Panc1 (cell line): ENCODE results near the gene ZFR2. TPM values are rescaled to one million over a fixed set of nuclear protein-coding genes. Genes with fewer than 3 reads are reported as not detected.

ENCODE experiments used
- ATAC-seq: fragments of 200-7000 bp; cut with Tn5 transposase; 2 replicates; pipeline ENCODE4 v1.9.1; 2020; ENCODE audit warnings: mild to moderate bottlenecking, moderate library complexity
- BruUV-seq: library from RNA; stranded (reverse); fragments of 400-500 nt; replicated peaks from 2 replicates; lab custom pipeline; 2021; lab: Mats Ljungman, UMichigan
- CTCF ChIA-PET: fragments of 300-600 bp; sonication (Branson Sonifier 250); formaldehyde crosslinking; loops from one replicate; lab custom pipeline; 2022; ENCODE audit warnings: antibody characterized with exemption; lab: Charles Lee
- POLR2A ChIA-PET: fragments of 300-600 bp; sonication (Branson Sonifier 250); formaldehyde crosslinking; loops from one replicate; lab custom pipeline; 2022; ENCODE audit warnings: antibody characterized with exemption; lab: Charles Lee
- DNase-seq: peaks from one replicate; pipeline ENCODE4 v3.0.0-alpha.2; 2010; ENCODE audit warnings: low read depth, low spot score
- H3K27ac ChIP-seq: 2 replicates; pipeline ENCODE4 v1.5.1; 2011; ENCODE audit warnings: mild to moderate bottlenecking, low read length, inconsistent platforms
- H3K27me3 ChIP-seq: fragments of 200-500 bp; sonication (Bioruptor generic); 2 replicates; pipeline ENCODE4 v1.6.0; 2014; ENCODE audit warnings: low read length, inconsistent platforms; ENCODE audit not compliant: control insufficient read depth, insufficient read depth
- H3K36me3 ChIP-seq: fragments of 200-500 bp; sonication (Bioruptor generic); 2 replicates; pipeline ENCODE4 v1.5.1; 2014; ENCODE audit warnings: inconsistent platforms, mild to moderate bottlenecking, low read length, moderate library complexity; ENCODE audit not compliant: control insufficient read depth, insufficient read depth
- H3K4me1 ChIP-seq: 2 replicates; pipeline ENCODE4 v1.5.1; 2011; ENCODE audit warnings: inconsistent platforms, mild to moderate bottlenecking, low read length, moderate library complexity; ENCODE audit not compliant: control insufficient read depth, insufficient read depth
- H3K4me3 ChIP-seq, 2 experiments: 2 replicates each; pipeline ENCODE4 v1.5.1; 2011 to 2012; ENCODE audit warnings: low read depth in 2 of 2, low read length in 2 of 2, mild to moderate bottlenecking in 2 of 2, inconsistent platforms in 1 of 2, moderate library complexity in 1 of 2
- H3K9me3 ChIP-seq: fragments of 200-500 bp; sonication (Bioruptor generic); 2 replicates; pipeline ENCODE4 v1.5.1; 2014; ENCODE audit warnings: low read depth, mild to moderate bottlenecking, inconsistent platforms, low read length, moderate library complexity; ENCODE audit not compliant: control insufficient read depth, insufficient read depth
- CTCF ChIP-seq: fragments of 450-650 bp; IDR thresholded peaks from 2 replicates; pipeline ENCODE4 v1.5.1; 2017; ENCODE audit warnings: mild to moderate bottlenecking
- POLR2AphosphoS5 ChIP-seq: IDR thresholded peaks from 2 replicates; pipeline ENCODE4 v1.6.1; 2012; ENCODE audit warnings: mild to moderate bottlenecking, low read depth, low read length, moderate library complexity
- REST ChIP-seq, 2 experiments: IDR thresholded peaks; 2 replicates each; pipeline ENCODE4 v1.6.1; 2011 to 2012; ENCODE audit warnings: low read depth in 2 of 2, control low read depth in 1 of 2, low read length in 1 of 2, mild to moderate bottlenecking in 1 of 2, moderate library complexity in 1 of 2; ENCODE audit not compliant: insufficient read depth in 1 of 2
- SIN3A ChIP-seq: IDR thresholded peaks from 2 replicates; pipeline ENCODE4 v1.6.1; 2012; ENCODE audit warnings: low read depth, mild to moderate bottlenecking, low read length, moderate library complexity, borderline replicate concordance; ENCODE audit not compliant: insufficient read depth
- TCF7L2 ChIP-seq: IDR thresholded peaks from 2 replicates; pipeline ENCODE4 v1.6.1; 2011; ENCODE audit warnings: mild to moderate bottlenecking, low read depth, low read length, inconsistent platforms
- in situ Hi-C: cut with HindIII; loops from 2 replicates; pipeline ENCODE4 v1.10.0; 2016; ENCODE audit warnings: low sequenced_read_pairs, low pct_unique_long_range_greater_than_20kb
- intact Hi-C: fragments of 100-400 bp; cut with micrococcal nuclease; formaldehyde crosslinking; loops from one replicate; pipeline ENCODE4 v1.10.0; 2022; ENCODE audit not compliant: unreplicated experiment
- total RNA-seq: library from RNA; stranded (reverse); gene quantifications from one replicate; pipeline ENCODE4 v1.2.1, GENCODE V29; 2021; ENCODE audit not compliant: unreplicated experiment

The ZFR2 gene
- total RNA-seq, 1 experiment from 2014 or later = 0.74 TPM

- no TSS peak for BruUV-seq
- no peaks in the 10 kb centered on the region; the same call in 1 of the 2 replicates for H3K4me1 ChIP-seq
- no peak overlapping the region for H3K4me3 ChIP-seq
- H3K27me3 ChIP-seq = no peaks in the 10 kb centered on the region
- no peaks in the 10 kb centered on the region for H3K36me3 ChIP-seq
- intact Hi-C loops (no loop called here), in situ Hi-C loops (no loop called here)
- TF ChIP-seq POLR2AphosphoS5 = no peak
- TF ChIP-seq SIN3A = no peak
- POLR2A ChIA-PET = no interaction called here
- DNase-seq (no peak), ATAC-seq (no peak)
- no peaks in the 10 kb centered on the region; the same call in 1 of the 2 replicates for H3K9me3 ChIP-seq
- H3K27ac ChIP-seq = no peak overlapping the region
- CTCF ChIA-PET = no interaction called here
Measured at GRCh38 chr19:3782330-3782729, 86.5 kb downstream of the ZFR2 start.

- ChIA-PET POLR2A (no interaction called here), CTCF (no interaction called here)
- in situ Hi-C loops (no loop called here), intact Hi-C loops (no loop called here)
- TF ChIP-seq CTCF (no peak), SIN3A (no peak), REST (IDR thresholded peaks at IDR 0.05; ENCODE audit: insufficient read depth in 1 of 2, low read depth in 2 of 2, low read length in 1 of 2) (no peak), POLR2AphosphoS5 (no peak), TCF7L2 (no peak)
- ATAC-seq = no peak
- H3K27me3 ChIP-seq = no peaks in the 10 kb centered on the region
- no peaks in the 10 kb centered on the region for H3K36me3 ChIP-seq
- no peaks in the 10 kb centered on the region; the same call in 1 of the 2 replicates for H3K4me1 ChIP-seq
- H3K27ac ChIP-seq = no peak overlapping the region
- no peak for DNase-seq
- H3K9me3 ChIP-seq = no peaks in the 10 kb centered on the region; the same call in 1 of the 2 replicates
- H3K4me3 ChIP-seq = no peak overlapping the region
- no TSS peak for BruUV-seq
Measured at GRCh38 chr19:3781603-3782002, 87.2 kb downstream of the ZFR2 start.

- BruUV-seq = no TSS peak
- H3K9me3 ChIP-seq = no peaks in the 10 kb centered on the region; the same call in 1 of the 2 replicates
- ChIA-PET CTCF (no interaction called here), POLR2A (no interaction called here)
- H3K27me3 ChIP-seq = no peaks in the 10 kb centered on the region
- intact Hi-C loops (no loop called here), in situ Hi-C loops (no loop called here)
- no peak overlapping the region for H3K4me3 ChIP-seq
- DNase-seq = no peak
- no peak for ATAC-seq
- TF ChIP-seq CTCF (no peak), REST (IDR thresholded peaks at IDR 0.05; ENCODE audit: insufficient read depth in 1 of 2, low read depth in 2 of 2, low read length in 1 of 2) (no peak)
- H3K27ac ChIP-seq = no peak overlapping the region
- no peaks in the 10 kb centered on the region for H3K36me3 ChIP-seq
- no peaks in the 10 kb centered on the region; the same call in 1 of the 2 replicates for H3K4me1 ChIP-seq
Measured at GRCh38 chr19:3780786-3781304, 88.0 kb downstream of the ZFR2 start.
